Erythroblast (primary cell): ENCODE data around the gene OR56A3.

Source experiments
- GATA1 ChIP-seq: IDR thresholded peaks from 2 replicates; pipeline ENCODE4 v1.6.1; 2011; ENCODE audit warnings: low read depth, mild to moderate bottlenecking, control low read depth, low read length, moderate library complexity
- POLR2A ChIP-seq: IDR thresholded peaks from 2 replicates; pipeline ENCODE4 v1.6.1; 2011; ENCODE audit warnings: mild to moderate bottlenecking, low read length

DNA sequence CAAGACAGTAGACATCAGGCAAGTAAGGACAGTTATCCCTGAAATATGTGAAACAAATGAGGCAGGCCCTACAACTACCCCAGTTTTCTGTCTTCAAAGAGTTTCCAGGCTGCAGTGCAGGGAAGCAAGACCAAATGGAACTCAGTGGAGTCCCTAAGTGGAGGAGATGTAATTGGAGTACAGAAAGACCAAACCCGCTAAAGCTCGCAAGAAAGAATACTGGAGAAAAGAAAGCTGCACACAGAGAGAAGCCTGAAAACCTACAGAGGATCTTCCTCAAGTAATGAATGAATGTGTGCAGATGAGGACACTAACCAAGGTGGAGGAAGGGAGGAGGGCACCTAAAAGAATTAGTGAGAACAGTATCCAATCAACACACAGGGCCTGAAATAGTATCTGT lies 1.3 kb upstream of the OR56A3 start:
- no peak for TF ChIP-seq POLR2A
- no peak for TF ChIP-seq GATA1
